Stomach (tissue), 9 donors: Measurements from ENCODE around the gene RAB6A. TPM values are rescaled to one million over a fixed set of nuclear protein-coding genes. Genes with fewer than 3 reads are reported as not detected.
A peak's percentile ranks its signal among the peaks of the same experiment; 100 is the strongest.

ENCODE experiments used
- DNase-seq, 2 donors: peaks; one replicate each; pipeline versions ENCODE4 v3.0.0 to v3.0.0-alpha.2; 2013 to 2019
- H3K27ac ChIP-seq, 5 donors: fragments of 200-600 bp in 4 of 5; sonication (generic) in 4 of 5; one replicate each; pipeline ENCODE4 v1.5.1; 2013 to 2019; ENCODE audit warnings: mild to moderate bottlenecking in 1 of 5, moderate library complexity in 1 of 5
- H3K27me3 ChIP-seq, 3 donors: fragments of 200-600 bp; sonication (generic); one replicate each; pipeline ENCODE4 v1.5.1; 2017 to 2019; ENCODE audit warnings: mixed run types in 1 of 3
- H3K36me3 ChIP-seq, 4 donors: fragments of 200-600 bp; sonication (generic); 1 replicate in 3 of 4; 2 replicates in 1 of 4; pipeline ENCODE4 v1.5.1; 2016 to 2019
- H3K4me1 ChIP-seq, 4 donors: fragments of 200-600 bp; sonication (generic); one replicate each; pipeline ENCODE4 v1.5.1; 2016 to 2019
- H3K4me3 ChIP-seq, 4 donors: fragments of 200-600 bp; sonication (generic) in 3 of 4; one replicate each; pipeline ENCODE4 v1.5.1; 2016 to 2019; ENCODE audit warnings: mild to moderate bottlenecking in 1 of 4
- H3K9me3 ChIP-seq, 4 donors: fragments of 200-600 bp; sonication (generic); one replicate each; pipeline ENCODE4 v1.5.1; 2016 to 2019
- EP300 ChIP-seq: sonication (generic); formaldehyde crosslinking; IDR thresholded peaks from one replicate; pipeline ENCODE4 v1.6.1; 2017; ENCODE audit warnings: antibody characterized with exemption
- POLR2A ChIP-seq, 4 donors: fragments of 450-650 bp; IDR thresholded peaks; one replicate each; pipeline ENCODE4 v1.6.1; 2016; ENCODE audit warnings: antibody characterized with exemption in 4 of 4, control low read depth in 2 of 4, mild to moderate bottlenecking in 1 of 4, moderate library complexity in 1 of 4
- POLR2AphosphoS5 ChIP-seq, 3 donors: sonication (generic); formaldehyde crosslinking; IDR thresholded peaks; one replicate each; pipeline ENCODE4 v1.6.1; 2016; ENCODE audit warnings: antibody characterized with exemption in 3 of 3
- WGBS, 5 donors: extraction: QIAGEN DNeasy Blood & Tissue Kit in 3 of 5; methylation state at CpG; one replicate each; pipeline versions ENCODE4 v1.1.5 to v1.1.7; 2013 to 2018; 5-methylcytosine and 5-hydroxymethylcytosine counted together
- intact Hi-C: fragments of 100-400 bp; cut with DNase I; formaldehyde crosslinking; loops from one replicate; pipeline ENCODE4 v1.15.1; 2023; ENCODE audit warnings: low total_unique reads
- polyA plus RNA-seq, 3 donors: library from polyadenylated mRNA; stranded (reverse); fragments of 200-250 nt; gene quantifications; one replicate each; pipeline ENCODE4 v1.2.3, GENCODE V29; 2013
- total RNA-seq, 5 donors: library from RNA; depleted of rRNA; stranded (reverse); fragments of >200 nt; gene quantifications; one replicate each; pipeline versions ENCODE4 v1.1.0 to v1.2.3, GENCODE V29; 2014 to 2016
- TF ChIP-seq, protein P1 (sequence below), 7 experiments: fragments of 450-650 bp in 4 of 7; fragments of 200-600 bp in 3 of 7; sonication (generic) in 3 of 7; IDR thresholded peaks; one replicate each; pipeline ENCODE4 v1.5.1; 2016 to 2019; ENCODE audit warnings: antibody characterized with exemption in 7 of 7, control low read depth in 2 of 7, mild to moderate bottlenecking in 1 of 7
- donor health status: healthy with polysubstance abuse.
- donor health status: Bipolar disorder and iron deficiency.
- donor health status: healthy.

Gene RAB6A
- total and polyA plus RNA-seq, 8 donors: 34.7 to 373 (median 70.8) TPM

DNA sequence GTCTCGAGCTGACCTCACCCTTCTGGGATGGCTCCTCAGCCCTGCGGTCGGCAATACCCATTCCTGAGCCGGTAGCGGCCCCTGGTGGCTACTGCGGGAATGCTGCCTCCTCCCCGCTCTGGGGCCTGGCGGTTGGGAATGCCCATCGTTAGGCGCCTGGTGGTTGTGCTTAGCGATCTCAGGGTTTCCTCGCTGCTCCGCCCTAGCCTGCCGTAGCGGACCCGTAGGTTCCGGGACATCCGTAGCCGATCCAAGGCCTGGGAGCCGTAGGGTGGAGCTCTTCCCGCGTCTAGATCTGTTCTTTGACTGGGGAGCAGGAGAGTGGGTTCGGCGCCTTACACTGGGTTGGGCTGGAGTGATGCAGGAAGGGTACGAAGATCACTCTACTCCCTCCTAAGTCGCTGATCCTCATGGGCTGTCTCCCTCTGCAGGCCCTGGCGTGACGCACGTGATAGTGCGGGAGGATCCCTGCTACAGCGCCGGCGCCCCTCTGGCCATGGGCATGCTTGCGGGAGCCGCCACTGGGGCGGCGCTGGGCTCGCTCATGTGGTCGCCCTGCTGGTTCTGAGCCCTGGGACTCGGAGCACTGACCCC lies 99.7 kb downstream of the RAB6A start:
- peaks cover 12 to 24% (median 17%) of the 10 kb centered on the region in 4 donors for H3K4me1 ChIP-seq
- H3K4me3 ChIP-seq: peak overlapping the region; percentile 27 to 36 (median 32)
- H3K27me3 ChIP-seq: no peaks in the 10 kb centered on the region
- peaks cover 0 to 3% (median 0%) of the 10 kb centered on the region in 4 donors for H3K36me3 ChIP-seq
- WGBS, 5 donors: 4 to 20% (median 9%) methylated on average over 11 to 40 of the region's 40 CpGs
- no peaks in the 10 kb centered on the region for H3K9me3 ChIP-seq
- peak; percentile 91 to 95 for DNase-seq
- H3K27ac ChIP-seq: peak overlapping the region in 1 of 5 donors; percentile 7
- intact Hi-C loops: no loop called here
- TF ChIP-seq POLR2AphosphoS5 (IDR thresholded peaks at IDR 0.05): peak in 2 of 3 donors; percentile 29 to 70
- TF ChIP-seq EP300: no peak
- no peak for TF ChIP-seq POLR2A (IDR thresholded peaks at IDR 0.05)
- TF ChIP-seq, protein P1, sequence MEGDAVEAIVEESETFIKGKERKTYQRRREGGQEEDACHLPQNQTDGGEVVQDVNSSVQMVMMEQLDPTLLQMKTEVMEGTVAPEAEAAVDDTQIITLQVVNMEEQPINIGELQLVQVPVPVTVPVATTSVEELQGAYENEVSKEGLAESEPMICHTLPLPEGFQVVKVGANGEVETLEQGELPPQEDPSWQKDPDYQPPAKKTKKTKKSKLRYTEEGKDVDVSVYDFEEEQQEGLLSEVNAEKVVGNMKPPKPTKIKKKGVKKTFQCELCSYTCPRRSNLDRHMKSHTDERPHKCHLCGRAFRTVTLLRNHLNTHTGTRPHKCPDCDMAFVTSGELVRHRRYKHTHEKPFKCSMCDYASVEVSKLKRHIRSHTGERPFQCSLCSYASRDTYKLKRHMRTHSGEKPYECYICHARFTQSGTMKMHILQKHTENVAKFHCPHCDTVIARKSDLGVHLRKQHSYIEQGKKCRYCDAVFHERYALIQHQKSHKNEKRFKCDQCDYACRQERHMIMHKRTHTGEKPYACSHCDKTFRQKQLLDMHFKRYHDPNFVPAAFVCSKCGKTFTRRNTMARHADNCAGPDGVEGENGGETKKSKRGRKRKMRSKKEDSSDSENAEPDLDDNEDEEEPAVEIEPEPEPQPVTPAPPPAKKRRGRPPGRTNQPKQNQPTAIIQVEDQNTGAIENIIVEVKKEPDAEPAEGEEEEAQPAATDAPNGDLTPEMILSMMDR (IDR thresholded peaks at IDR 0.05): peak in 5 of 7 experiments; percentile 93 to 98 (median 97)

DNA sequence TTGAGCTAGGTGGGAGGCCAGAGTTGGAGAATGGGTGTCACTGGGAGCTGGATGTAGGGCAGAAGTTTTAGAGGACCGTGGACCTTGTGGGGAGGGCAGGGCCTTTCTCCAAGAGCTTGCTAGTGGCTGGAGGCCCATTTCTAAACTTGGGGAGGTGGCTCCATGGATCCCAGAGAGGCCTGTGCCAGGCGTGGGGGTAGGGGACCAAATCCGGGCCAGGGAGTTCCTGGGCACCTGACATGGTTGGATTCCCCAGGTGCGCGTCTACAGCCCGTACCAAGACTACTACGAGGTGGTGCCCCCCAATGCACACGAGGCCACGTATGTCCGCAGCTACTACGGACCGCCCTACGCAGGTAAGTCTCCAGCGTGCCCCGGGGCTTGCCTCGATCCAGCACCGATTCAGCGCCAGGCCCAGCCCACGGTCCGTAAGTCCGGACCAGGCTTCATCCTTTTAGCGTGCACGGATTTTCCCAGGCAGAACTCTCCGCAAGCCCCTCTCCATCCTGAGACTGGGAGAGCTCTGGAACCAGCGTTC lies 100.3 kb downstream of the RAB6A start:
- DNase-seq: no peak
- intact Hi-C loops: no loop called here
- TF ChIP-seq POLR2AphosphoS5 (IDR thresholded peaks at IDR 0.05) (no peak), POLR2A (IDR thresholded peaks at IDR 0.05) (no peak), EP300 (no peak)
- TF ChIP-seq, protein P1 (IDR thresholded peaks at IDR 0.05): no peak
- Histone ChIP-seq H3K4me3 (peak overlapping the region in 3 of 4 donors; percentile 30 to 36 (median 35)), H3K36me3 (peaks cover 0 to 9% (median 0%) of the 10 kb centered on the region in 4 donors), H3K4me1 (peaks cover 12 to 24% (median 17%) of the 10 kb centered on the region in 4 donors), H3K27ac (no peak overlapping the region), H3K9me3 (no peaks in the 10 kb centered on the region), H3K27me3 (no peaks in the 10 kb centered on the region)
- WGBS, 5 donors: 26 to 72% (median 42%) methylated on average over 5 to 25 of the region's 25 CpGs

DNA sequence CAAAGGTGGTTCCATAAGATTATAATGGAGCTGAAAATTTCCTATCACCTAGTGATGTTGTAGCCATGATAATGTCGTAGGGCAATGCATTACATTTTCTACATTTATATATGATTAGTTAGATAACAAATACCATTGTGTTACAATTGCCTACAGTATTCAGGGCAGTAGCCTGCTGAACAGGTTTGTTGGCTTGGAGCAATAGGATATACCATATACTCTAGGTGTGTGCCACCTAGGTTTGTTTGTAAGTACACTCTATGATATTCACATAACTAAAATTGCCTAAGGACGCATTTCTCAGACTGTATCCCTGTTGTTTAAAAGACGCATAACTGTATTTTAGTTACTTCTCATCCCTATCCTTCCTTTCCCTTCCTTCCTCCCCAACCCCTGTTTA lies 100.9 kb downstream of the RAB6A start:
- DNase-seq: peak in 1 of 2 donors; percentile 78
- 53 to 79% (median 67%) methylated on average over 3 of the region's 3 CpGs for WGBS, 5 donors
- TF ChIP-seq EP300 (no peak), POLR2AphosphoS5 (IDR thresholded peaks at IDR 0.05) (no peak), POLR2A (IDR thresholded peaks at IDR 0.05) (no peak)
- TF ChIP-seq, protein P1 (IDR thresholded peaks at IDR 0.05): no peak
- Histone ChIP-seq H3K9me3 (no peaks in the 10 kb centered on the region), H3K27ac (no peak overlapping the region), H3K4me3 (no peak overlapping the region), H3K36me3 (peaks cover 0 to 15% (median 0%) of the 10 kb centered on the region in 4 donors), H3K4me1 (peaks cover 12 to 24% (median 17%) of the 10 kb centered on the region in 4 donors), H3K27me3 (no peaks in the 10 kb centered on the region)
- intact Hi-C loops: loop anchor here (5.0 kb wide), 1 partner anchor 258 kb away; no protein-coding TSS in a partner anchor

DNA sequence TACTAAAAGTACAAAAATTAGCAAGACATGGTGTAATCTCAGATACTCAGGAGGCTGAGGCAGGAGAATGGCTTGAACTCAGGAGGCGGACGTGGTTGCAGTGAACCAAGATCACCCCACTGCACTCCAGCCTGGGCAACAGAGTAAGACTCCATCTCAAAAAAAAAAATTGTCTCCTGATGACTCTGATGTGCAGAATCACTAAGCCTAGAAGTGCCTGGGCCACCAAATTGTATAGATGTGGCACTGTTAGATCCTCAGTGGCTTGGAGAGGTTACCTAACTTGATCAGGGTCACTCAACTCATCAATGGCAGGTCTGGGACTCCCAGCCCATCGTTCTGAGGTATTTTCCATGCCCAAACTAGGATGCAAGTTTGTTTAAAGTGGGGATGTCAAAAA lies 103.9 kb downstream of the RAB6A start:
- H3K4me3 ChIP-seq: no peak overlapping the region
- intact Hi-C loops: loop anchor here (5.0 kb wide), 1 partner anchor 255 kb away; no protein-coding TSS in a partner anchor
- H3K9me3 ChIP-seq: no peaks in the 10 kb centered on the region
- no peaks in the 10 kb centered on the region for H3K27me3 ChIP-seq
- 59 to 97% (median 75%) methylated on average over 3 of the region's 3 CpGs for WGBS, 5 donors
- peaks cover 12 to 22% (median 15%) of the 10 kb centered on the region in 4 donors for H3K4me1 ChIP-seq
- H3K36me3 ChIP-seq: peaks cover 0 to 18% (median 0%) of the 10 kb centered on the region in 4 donors
- no peak overlapping the region for H3K27ac ChIP-seq
- no peak for DNase-seq
- TF ChIP-seq POLR2A (IDR thresholded peaks at IDR 0.05) (no peak), EP300 (no peak), POLR2AphosphoS5 (IDR thresholded peaks at IDR 0.05) (no peak)
- TF ChIP-seq, protein P1 (IDR thresholded peaks at IDR 0.05): no peak
